ENCODE results near the gene CUEDC1. TPM values are rescaled to one million over a fixed set of nuclear protein-coding genes. Genes with fewer than 3 reads are reported as not detected.

The CUEDC1 gene
- polyA plus RNA-seq, 1 experiment: 48.5 TPM

DNA sequence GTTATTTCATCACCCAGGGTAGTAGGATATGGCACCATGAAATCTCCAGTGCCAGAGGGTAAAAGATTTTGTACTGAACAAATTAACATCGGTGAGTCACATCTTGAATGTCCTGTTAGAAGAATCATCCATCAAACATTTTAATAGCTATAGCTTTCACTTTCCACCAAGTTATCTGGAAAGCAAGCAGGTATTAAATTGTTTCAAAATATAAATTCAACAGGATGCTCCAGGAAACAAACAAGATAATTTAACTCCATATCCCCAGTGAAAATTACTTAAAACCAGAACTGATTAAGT is 30.4 kb upstream of the CUEDC1 start:
- H3K4me3 ChIP-seq (ENCODE audit: low read depth, low read length): no peak overlapping the region; the same call in 1 of the 2 replicates
- POLR2A ChIA-PET: interaction anchor here (0.5 to 1.0 kb wide), 3 partner anchors 38 to 130 kb away, joined by 3 to 8 read pairs (median 4); no protein-coding TSS in a partner anchor
- DNase-seq (ENCODE audit: low read depth): no peak
- TF ChIP-seq, protein P1, sequence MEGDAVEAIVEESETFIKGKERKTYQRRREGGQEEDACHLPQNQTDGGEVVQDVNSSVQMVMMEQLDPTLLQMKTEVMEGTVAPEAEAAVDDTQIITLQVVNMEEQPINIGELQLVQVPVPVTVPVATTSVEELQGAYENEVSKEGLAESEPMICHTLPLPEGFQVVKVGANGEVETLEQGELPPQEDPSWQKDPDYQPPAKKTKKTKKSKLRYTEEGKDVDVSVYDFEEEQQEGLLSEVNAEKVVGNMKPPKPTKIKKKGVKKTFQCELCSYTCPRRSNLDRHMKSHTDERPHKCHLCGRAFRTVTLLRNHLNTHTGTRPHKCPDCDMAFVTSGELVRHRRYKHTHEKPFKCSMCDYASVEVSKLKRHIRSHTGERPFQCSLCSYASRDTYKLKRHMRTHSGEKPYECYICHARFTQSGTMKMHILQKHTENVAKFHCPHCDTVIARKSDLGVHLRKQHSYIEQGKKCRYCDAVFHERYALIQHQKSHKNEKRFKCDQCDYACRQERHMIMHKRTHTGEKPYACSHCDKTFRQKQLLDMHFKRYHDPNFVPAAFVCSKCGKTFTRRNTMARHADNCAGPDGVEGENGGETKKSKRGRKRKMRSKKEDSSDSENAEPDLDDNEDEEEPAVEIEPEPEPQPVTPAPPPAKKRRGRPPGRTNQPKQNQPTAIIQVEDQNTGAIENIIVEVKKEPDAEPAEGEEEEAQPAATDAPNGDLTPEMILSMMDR (IDR thresholded peaks at IDR 0.05; ENCODE audit: insufficient read depth, low read depth, low read length): no peak
- no peaks in the 10 kb centered on the region for H3K27me3 ChIP-seq (ENCODE audit: control insufficient read depth, insufficient read depth, low read length)
- CTCF ChIA-PET: interaction anchor here (0.7 to 3.6 kb wide), 12 partner anchors 9 to 153 kb away, joined by 3 to 28 read pairs (median 8); partner anchors contain the start of gene CUEDC1
- H3K36me3 ChIP-seq (ENCODE audit: control insufficient read depth, insufficient read depth, low read length): peaks cover 3% of the 10 kb centered on the region; the same call in 1 of the 2 replicates

DNA sequence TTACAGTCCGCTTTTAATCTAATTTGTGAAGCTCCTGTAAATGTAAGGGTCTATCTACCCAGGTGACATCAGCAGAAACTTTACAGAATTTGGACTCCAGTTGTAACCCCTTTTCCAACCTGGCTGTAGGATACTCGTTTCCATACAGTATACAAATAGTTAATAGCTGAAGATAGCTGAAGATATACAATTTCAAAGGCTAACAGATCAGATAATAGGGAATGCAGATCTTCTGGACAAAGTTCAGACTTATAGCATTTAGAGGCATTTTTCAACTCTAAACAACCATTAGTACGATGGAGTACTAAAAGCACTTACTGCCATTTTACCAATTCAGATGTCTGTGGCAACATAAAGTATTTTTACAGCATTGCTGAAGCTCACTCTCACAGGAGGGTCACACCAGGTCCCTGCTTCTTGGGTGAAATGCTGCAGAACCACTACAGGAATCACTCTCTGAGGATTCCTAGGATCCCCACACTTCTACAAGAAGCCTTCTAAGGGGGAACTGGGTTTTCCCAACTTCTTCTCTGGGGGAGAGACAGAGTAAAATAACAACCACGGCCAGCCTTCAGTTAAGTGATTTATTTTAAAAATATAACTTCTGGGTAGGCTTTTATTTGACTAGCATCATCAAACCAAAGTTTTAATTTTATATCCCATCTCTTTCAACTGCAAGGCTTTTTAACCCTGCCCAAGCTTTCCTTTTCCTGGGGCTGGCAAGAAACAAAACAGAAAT is 29.9 kb upstream of the CUEDC1 start:
- Histone ChIP-seq H3K4me3 (ENCODE audit: low read depth, low read length) (no peak overlapping the region; the same call in 1 of the 2 replicates), H3K27me3 (ENCODE audit: control insufficient read depth, insufficient read depth, low read length) (no peaks in the 10 kb centered on the region), H3K36me3 (ENCODE audit: control insufficient read depth, insufficient read depth, low read length) (peaks cover 3% of the 10 kb centered on the region; the same call in 1 of the 2 replicates)
- ChIA-PET POLR2A (interaction anchor here (0.6 kb wide), 1 partner anchor 34 kb away, joined by 3 read pairs; no protein-coding TSS in a partner anchor), CTCF (interaction anchor here (1.0 to 3.6 kb wide), 12 partner anchors 10 to 152 kb away, joined by 3 to 28 read pairs (median 6); partner anchors contain the start of gene CUEDC1)
- TF ChIP-seq, protein P1 (IDR thresholded peaks at IDR 0.05; ENCODE audit: insufficient read depth, low read depth, low read length): no peak
- no peak for DNase-seq (ENCODE audit: low read depth)

DNA sequence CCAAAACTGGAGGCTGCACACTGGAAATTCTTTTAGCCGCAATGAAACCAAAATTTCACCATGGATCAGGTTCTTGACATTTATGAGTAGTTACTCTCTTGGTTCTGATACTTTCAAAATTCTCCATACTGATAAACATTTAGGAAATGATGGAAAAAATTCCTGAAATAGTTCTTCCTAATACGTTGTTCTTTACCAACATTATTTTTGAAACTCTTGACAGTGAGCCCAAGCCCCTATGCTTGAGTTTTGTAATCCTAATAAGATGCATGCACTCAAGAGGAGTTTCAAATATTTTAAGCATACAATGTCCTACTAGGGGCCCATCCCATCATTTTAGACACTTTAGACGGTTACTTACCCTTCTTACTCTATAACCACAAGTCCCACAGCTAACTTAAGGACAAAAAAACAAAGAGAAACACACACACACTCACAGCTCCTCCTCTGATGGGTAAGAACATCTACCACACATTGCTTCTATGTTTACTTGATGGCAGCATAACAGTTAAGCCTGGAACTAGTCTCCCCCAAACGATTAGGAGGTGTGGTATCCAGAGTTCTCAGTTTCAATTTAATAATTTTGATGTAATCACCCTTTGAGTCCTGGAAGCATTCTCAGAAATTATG is 29.2 kb upstream of the CUEDC1 start:
- TF ChIP-seq, protein P1 (IDR thresholded peaks at IDR 0.05; ENCODE audit: insufficient read depth, low read depth, low read length): no peak
- H3K36me3 ChIP-seq (ENCODE audit: control insufficient read depth, insufficient read depth, low read length): peaks cover 3% of the 10 kb centered on the region; the same call in 1 of the 2 replicates
- ChIA-PET CTCF (interaction anchor here (1.0 to 3.6 kb wide), 8 partner anchors 10 to 123 kb away, joined by 3 to 28 read pairs (median 8); partner anchors contain the start of gene CUEDC1), POLR2A (interaction anchor here (0.6 kb wide), 1 partner anchor 34 kb away, joined by 3 read pairs; no protein-coding TSS in a partner anchor)
- no peak for DNase-seq (ENCODE audit: low read depth)
- no peak overlapping the region for H3K4me3 ChIP-seq (ENCODE audit: low read depth, low read length)
- H3K27me3 ChIP-seq (ENCODE audit: control insufficient read depth, insufficient read depth, low read length): no peaks in the 10 kb centered on the region

DNA sequence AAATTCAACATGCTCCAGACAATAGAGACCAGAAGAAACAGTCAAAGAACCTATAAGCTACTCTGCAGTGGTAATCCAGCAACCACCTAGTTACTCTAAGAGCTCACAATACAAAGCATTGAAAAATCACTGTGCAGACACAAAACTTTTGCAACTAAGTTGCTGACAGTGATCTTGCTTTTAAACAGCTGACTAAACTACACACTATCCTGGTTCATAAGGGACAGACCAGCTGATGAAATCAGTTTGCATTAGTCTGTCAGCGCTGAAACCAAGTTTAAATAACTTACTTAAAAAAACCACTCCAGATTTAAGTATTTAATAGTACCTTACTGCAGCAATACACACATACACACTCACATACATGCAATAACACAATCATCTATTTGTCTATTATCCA is 28.2 kb upstream of the CUEDC1 start:
- DNase-seq (ENCODE audit: low read depth): no peak
- ChIA-PET POLR2A (interaction anchor here (0.6 kb wide), 2 partner anchors 93 to 102 kb away, joined by 8 to 14 read pairs; no protein-coding TSS in a partner anchor), CTCF (interaction anchor here (0.8 to 1.3 kb wide), 4 partner anchors 13 to 104 kb away, joined by 4 to 5 read pairs (median 4); no protein-coding TSS in a partner anchor)
- Histone ChIP-seq H3K4me3 (ENCODE audit: low read depth, low read length) (no peak overlapping the region), H3K36me3 (ENCODE audit: control insufficient read depth, insufficient read depth, low read length) (peaks cover 5% of the 10 kb centered on the region; the same call in 1 of the 2 replicates), H3K27me3 (ENCODE audit: control insufficient read depth, insufficient read depth, low read length) (no peaks in the 10 kb centered on the region)
- TF ChIP-seq, protein P1 (IDR thresholded peaks at IDR 0.05; ENCODE audit: insufficient read depth, low read depth, low read length): no peak
